A673 (cell line): ENCODE results near the gene RAB3C. TPM values are rescaled to one million over a fixed set of nuclear protein-coding genes. Genes with fewer than 3 reads are reported as not detected.

ENCODE experiments used
- BruUV-seq: library from RNA; stranded (reverse); fragments of 400-500 nt; replicated peaks from 2 replicates; lab custom pipeline; 2021; lab: Mats Ljungman, UMichigan
- CTCF ChIA-PET: fragments of 300-600 bp; sonication (Branson Sonifier 250); formaldehyde crosslinking; loops from one replicate; lab custom pipeline; 2022; ENCODE audit warnings: antibody characterized with exemption; lab: Charles Lee
- POLR2A ChIA-PET: fragments of 300-600 bp; sonication (Branson Sonifier 250); formaldehyde crosslinking; loops from one replicate; lab custom pipeline; 2022; ENCODE audit warnings: antibody characterized with exemption; ENCODE audit not compliant: low non-redundant PET; lab: Charles Lee
- DNase-seq: peaks from one replicate; pipeline ENCODE4 v3.0.0-alpha.2; 2015; ENCODE audit warnings: low spot score
- H3K27ac ChIP-seq: fragments of 200-600 bp; sonication (generic); 2 replicates; pipeline ENCODE4 v1.5.1; 2016; ENCODE audit warnings: mixed run types, low read depth, mild to moderate bottlenecking, mixed read lengths, antibody characterized with exemption, low read length; ENCODE audit not compliant: poor library complexity, severe bottlenecking
- H3K27me3 ChIP-seq: fragments of 200-600 bp; sonication (generic); replicated peaks from 2 replicates; pipeline ENCODE4 v1.6.1; 2017; ENCODE audit warnings: mixed run types, low read depth, mild to moderate bottlenecking, mixed read lengths, antibody characterized with exemption, low read length; ENCODE audit not compliant: insufficient read depth, poor library complexity
- H3K36me3 ChIP-seq: fragments of 200-600 bp; sonication (generic); 2 replicates; pipeline ENCODE4 v1.6.1; 2016; ENCODE audit warnings: mixed run types, mild to moderate bottlenecking, mixed read lengths, antibody characterized with exemption, low read length; ENCODE audit not compliant: insufficient read depth, poor library complexity, severe bottlenecking
- H3K4me1 ChIP-seq: fragments of 200-600 bp; sonication (generic); 2 replicates; pipeline ENCODE4 v1.6.1; 2017; ENCODE audit warnings: mixed run types, mild to moderate bottlenecking, mixed read lengths, antibody characterized with exemption, low read length; ENCODE audit not compliant: insufficient read depth, poor library complexity, severe bottlenecking
- H3K4me3 ChIP-seq: fragments of 200-600 bp; sonication (generic); 2 replicates; pipeline ENCODE4 v1.5.1; 2016; ENCODE audit warnings: low read depth, mixed run types, mild to moderate bottlenecking, mixed read lengths, low read length; ENCODE audit not compliant: poor library complexity, severe bottlenecking
- H3K9me3 ChIP-seq: fragments of 200-600 bp; sonication (generic); 2 replicates; pipeline ENCODE4 v1.6.1; 2016; ENCODE audit warnings: mixed run types, low read depth, mild to moderate bottlenecking, mixed read lengths, antibody characterized with exemption, low read length; ENCODE audit not compliant: poor library complexity, severe bottlenecking
- EZH2 ChIP-seq: fragments of 200-600 bp; sonication (generic); IDR thresholded peaks from 2 replicates; pipeline ENCODE4 v1.6.1; 2017; ENCODE audit warnings: borderline replicate concordance, low read depth, mild to moderate bottlenecking, mixed read lengths, antibody characterized with exemption, low read length; ENCODE audit not compliant: poor library complexity, severe bottlenecking
- intact Hi-C: fragments of 100-400 bp; cut with micrococcal nuclease; formaldehyde crosslinking; loops from one replicate; pipeline ENCODE4 v1.10.0; 2022; ENCODE audit not compliant: unreplicated experiment
- total RNA-seq: library from RNA; stranded (reverse); gene quantifications from 2 replicates; pipeline ENCODE4 v1.2.3, GENCODE V29; 2021
- TF ChIP-seq, protein P1 (sequence below): fragments of 300-800, 200-600 bp; sonication (generic); conservative IDR thresholded peaks from 2 replicates; pipeline ENCODE4 v1.5.1; 2017; ENCODE audit warnings: low read depth, mild to moderate bottlenecking, antibody characterized with exemption, low read length, moderate library complexity, mixed read lengths

The RAB3C gene
- total RNA-seq, 1 experiment from 2014 or later: 0.64 TPM

DNA sequence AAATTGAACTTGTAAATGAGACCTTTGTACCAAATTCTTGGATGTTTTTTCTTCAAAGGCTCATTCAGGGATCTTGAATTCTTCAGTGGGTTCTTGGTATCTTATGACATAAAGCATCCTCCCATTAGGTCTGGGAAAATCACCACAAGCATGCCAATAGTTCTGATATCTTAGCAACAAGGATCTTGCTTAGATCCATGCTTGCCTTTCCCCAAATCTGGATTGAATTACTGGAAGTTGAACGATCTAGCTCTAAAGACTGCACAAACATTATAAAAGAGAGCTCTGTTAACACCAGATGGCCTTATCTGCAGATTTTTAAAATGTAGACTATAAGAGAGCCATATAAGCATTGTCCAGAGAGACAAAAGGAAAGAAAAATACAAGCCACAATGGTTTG lies 266.3 kb downstream of the RAB3C start:
- H3K27me3 ChIP-seq: peaks cover 6% of the 10 kb centered on the region
- no peaks in the 10 kb centered on the region for H3K9me3 ChIP-seq
- H3K27ac ChIP-seq: no peak overlapping the region
- no peaks in the 10 kb centered on the region for H3K4me1 ChIP-seq
- intact Hi-C loops: no loop called here
- H3K4me3 ChIP-seq: no peak overlapping the region
- H3K36me3 ChIP-seq: no peaks in the 10 kb centered on the region
- no peak for DNase-seq
- POLR2A ChIA-PET: no interaction called here
- BruUV-seq: no TSS peak
- no peak for TF ChIP-seq EZH2
- TF ChIP-seq, protein P1, sequence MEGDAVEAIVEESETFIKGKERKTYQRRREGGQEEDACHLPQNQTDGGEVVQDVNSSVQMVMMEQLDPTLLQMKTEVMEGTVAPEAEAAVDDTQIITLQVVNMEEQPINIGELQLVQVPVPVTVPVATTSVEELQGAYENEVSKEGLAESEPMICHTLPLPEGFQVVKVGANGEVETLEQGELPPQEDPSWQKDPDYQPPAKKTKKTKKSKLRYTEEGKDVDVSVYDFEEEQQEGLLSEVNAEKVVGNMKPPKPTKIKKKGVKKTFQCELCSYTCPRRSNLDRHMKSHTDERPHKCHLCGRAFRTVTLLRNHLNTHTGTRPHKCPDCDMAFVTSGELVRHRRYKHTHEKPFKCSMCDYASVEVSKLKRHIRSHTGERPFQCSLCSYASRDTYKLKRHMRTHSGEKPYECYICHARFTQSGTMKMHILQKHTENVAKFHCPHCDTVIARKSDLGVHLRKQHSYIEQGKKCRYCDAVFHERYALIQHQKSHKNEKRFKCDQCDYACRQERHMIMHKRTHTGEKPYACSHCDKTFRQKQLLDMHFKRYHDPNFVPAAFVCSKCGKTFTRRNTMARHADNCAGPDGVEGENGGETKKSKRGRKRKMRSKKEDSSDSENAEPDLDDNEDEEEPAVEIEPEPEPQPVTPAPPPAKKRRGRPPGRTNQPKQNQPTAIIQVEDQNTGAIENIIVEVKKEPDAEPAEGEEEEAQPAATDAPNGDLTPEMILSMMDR: no peak
- CTCF ChIA-PET: interaction anchor here (1.6 kb wide), 1 partner anchor 351 kb away, joined by 4 read pairs; no protein-coding TSS in a partner anchor

DNA sequence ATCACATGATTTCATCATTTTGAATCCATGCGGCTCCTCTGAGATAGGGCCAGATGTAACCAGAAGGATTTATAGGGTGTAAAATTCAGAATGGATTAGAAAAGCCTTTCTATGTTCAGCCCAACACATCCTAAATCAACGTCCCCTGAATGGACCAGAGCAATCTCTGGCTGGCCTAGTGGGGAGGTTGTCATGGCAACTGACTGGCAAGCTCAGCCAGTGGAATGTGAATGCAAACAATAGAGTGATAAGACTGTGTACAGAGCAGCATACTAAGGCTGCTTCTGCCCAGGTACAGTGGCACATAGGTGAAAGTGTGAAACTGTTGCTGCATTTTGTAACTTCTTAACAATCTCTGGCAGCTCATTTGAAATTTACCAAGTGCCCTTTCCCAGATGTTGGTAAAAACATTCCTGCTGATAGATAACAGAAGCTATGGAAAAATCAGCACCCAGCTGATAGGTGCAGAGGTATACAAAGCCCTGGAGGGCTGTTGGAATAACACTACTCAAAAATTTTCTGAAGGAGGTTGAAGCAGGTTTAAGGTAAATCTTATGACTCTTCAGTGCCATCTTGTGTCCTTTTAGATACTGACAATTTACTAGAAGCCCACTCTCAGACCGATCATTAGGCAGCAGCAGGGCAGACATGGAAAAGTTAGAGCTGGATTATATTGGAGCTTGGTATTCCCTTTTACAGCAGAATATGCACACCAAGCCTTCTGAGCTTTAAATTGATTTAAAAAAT lies 267.2 kb downstream of the RAB3C start:
- intact Hi-C loops: loop anchor here (1.0 to 5.0 kb wide), 3 partner anchors 352 to 1553 kb away; no protein-coding TSS in a partner anchor
- Histone ChIP-seq H3K9me3 (no peaks in the 10 kb centered on the region), H3K27me3 (peaks cover 6% of the 10 kb centered on the region), H3K4me3 (no peak overlapping the region), H3K4me1 (no peaks in the 10 kb centered on the region), H3K36me3 (no peaks in the 10 kb centered on the region), H3K27ac (no peak overlapping the region)
- POLR2A ChIA-PET: no interaction called here
- no peak for TF ChIP-seq EZH2
- TF ChIP-seq, protein P1: peak; percentile 57
- peak; percentile 64 for DNase-seq
- BruUV-seq: no TSS peak
- CTCF ChIA-PET: interaction anchor here (0.6 kb wide), 1 partner anchor 42 kb away, joined by 4 read pairs; no protein-coding TSS in a partner anchor

DNA sequence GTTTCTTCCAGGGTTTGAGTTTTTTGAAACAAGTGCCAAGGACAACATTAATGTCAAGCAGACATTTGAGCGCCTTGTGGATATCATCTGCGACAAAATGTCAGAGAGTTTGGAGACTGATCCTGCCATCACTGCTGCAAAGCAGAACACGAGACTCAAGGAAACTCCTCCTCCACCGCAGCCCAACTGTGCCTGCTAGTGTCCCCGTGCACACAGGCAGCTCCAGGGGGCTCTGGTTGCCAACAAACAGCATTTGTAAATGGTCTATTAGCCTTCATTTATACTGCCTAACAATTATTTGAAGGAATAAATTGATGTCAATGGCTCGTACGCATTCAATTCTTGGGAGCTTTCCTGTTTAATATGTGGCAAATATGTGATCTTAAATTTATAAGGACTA lies 268.3 kb downstream of the RAB3C start:
- CTCF ChIA-PET: no interaction called here

More for the DNA sequence above, 268.3 kb downstream of the RAB3C start:
- TF ChIP-seq, protein P1: no peak
- no peak for TF ChIP-seq EZH2
- Histone ChIP-seq H3K4me3 (no peak overlapping the region), H3K27ac (no peak overlapping the region), H3K36me3 (no peaks in the 10 kb centered on the region), H3K9me3 (no peaks in the 10 kb centered on the region), H3K4me1 (no peaks in the 10 kb centered on the region), H3K27me3 (peaks cover 6% of the 10 kb centered on the region)
- no TSS peak for BruUV-seq
- intact Hi-C loops: loop anchor here (5.0 kb wide), 2 partner anchors 374 to 1554 kb away; no protein-coding TSS in a partner anchor
- DNase-seq: no peak
- POLR2A ChIA-PET: no interaction called here
